Astrocyte (in vitro differentiated cells and primary cell): ENCODE data around the gene ANKRD7.

ENCODE experiments used
- CTCF ChIP-seq: IDR thresholded peaks from 2 replicates; pipeline ENCODE4 v1.5.1; 2011; ENCODE audit warnings: low read depth, mild to moderate bottlenecking, inconsistent platforms, low read length, moderate library complexity; ENCODE audit not compliant: insufficient read depth
- EZH2 ChIP-seq: IDR thresholded peaks from 2 replicates; pipeline ENCODE4 v1.6.1; 2012; ENCODE audit warnings: mild to moderate bottlenecking, low read length, inconsistent platforms; ENCODE audit not compliant: insufficient read depth

GRCh38 chr7:118185163-118185860, 39.2 kb upstream of the ANKRD7 start:
- TF ChIP-seq CTCF (no peak), EZH2 (no peak)
